Measurements from ENCODE around the gene IGF2BP3. TPM values are rescaled to one million over a fixed set of nuclear protein-coding genes. Genes with fewer than 3 reads are reported as not detected.
"Not testable (repeated sequence)": the region's sequence is repeated elsewhere in the genome, so short reads cannot be mapped to it uniquely, and the experiment has no call there.

IGF2BP3 gene
- total and polyA plus RNA-seq, 5 donors from 2014 or later, result 1.7 TPM; not detected in 4

- H3K9me3 Mint-ChIP-seq, result no peaks in the 10 kb centered on the region
- no peak overlapping the region for H3K27ac Mint-ChIP-seq
- Histone ChIP-seq H3K4me3 (ENCODE audit: low read depth, low read length) (no peak overlapping the region), H3K27ac (ENCODE audit: insufficient read depth, low read length, poor library complexity, severe bottlenecking) (no peak overlapping the region), H3K4me1 (ENCODE audit: control insufficient read depth, insufficient read depth, low read length, poor library complexity, severe bottlenecking) (no peaks in the 10 kb centered on the region), H3K9me3 (ENCODE audit: control insufficient read depth in 2 of 2, low read length in 2 of 2) (no peaks in the 10 kb centered on the region), H3K27me3 (ENCODE audit: control insufficient read depth, insufficient read depth, low read length) (peaks cover 2% of the 10 kb centered on the region), H3K36me3 (ENCODE audit: control insufficient read depth, insufficient read depth, low read length) (no peaks in the 10 kb centered on the region)
- ATAC-seq (ENCODE audit: low read depth in 2 of 2) (no peak), DNase-seq (peak in 1 of 3 donors; percentile 22)
- no peak overlapping the region for H3K4me3 Mint-ChIP-seq
- H3K36me3 Mint-ChIP-seq, result no peaks in the 10 kb centered on the region
- H3K4me1 Mint-ChIP-seq, result peaks cover 0 to 3% (median 1%) of the 10 kb centered on the region in 4 donors
- peaks cover 2% of the 10 kb centered on the region for H3K27me3 Mint-ChIP-seq
Observed at GRCh38 chr7:23418046-23418445, 52.2 kb downstream of the IGF2BP3 start.

DNA sequence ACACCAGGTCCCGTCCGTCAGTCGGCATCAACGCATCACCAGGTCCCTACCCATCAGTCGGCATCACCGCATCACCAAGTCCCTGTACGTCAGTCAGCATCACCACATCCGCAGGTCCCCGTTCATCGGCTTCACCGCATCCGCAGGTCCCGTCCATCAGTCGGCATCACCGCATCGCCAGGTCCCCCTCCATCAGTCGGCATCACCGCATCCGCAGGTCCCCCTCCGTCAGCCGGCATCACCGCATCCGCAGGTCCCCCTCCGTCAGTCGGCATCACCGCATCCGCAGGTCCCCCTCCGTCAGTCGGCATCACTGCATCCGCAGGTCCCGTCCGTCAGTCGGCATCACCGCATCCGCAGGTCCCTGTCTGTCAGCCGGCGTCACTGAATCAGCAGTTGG is 55.1 kb downstream of the IGF2BP3 start:
- Histone ChIP-seq H3K9me3 (ENCODE audit: control insufficient read depth in 2 of 2, low read length in 2 of 2) (no peaks in the 10 kb centered on the region), H3K27me3 (ENCODE audit: control insufficient read depth, insufficient read depth, low read length) (peaks cover 2% of the 10 kb centered on the region), H3K4me3 (ENCODE audit: low read depth, low read length) (no peak overlapping the region), H3K27ac (ENCODE audit: insufficient read depth, low read length, poor library complexity, severe bottlenecking) (no peak overlapping the region), H3K36me3 (ENCODE audit: control insufficient read depth, insufficient read depth, low read length) (no peaks in the 10 kb centered on the region), H3K4me1 (ENCODE audit: control insufficient read depth, insufficient read depth, low read length, poor library complexity, severe bottlenecking) (no peaks in the 10 kb centered on the region)
- peaks cover 0 to 2% (median 0%) of the 10 kb centered on the region in 4 donors for H3K4me1 Mint-ChIP-seq
- ATAC-seq (ENCODE audit: low read depth in 2 of 2) (no peak), DNase-seq (no peak)
- H3K9me3 Mint-ChIP-seq, result no peaks in the 10 kb centered on the region
- H3K27ac Mint-ChIP-seq, result no peak overlapping the region
- H3K27me3 Mint-ChIP-seq, result no peaks in the 10 kb centered on the region
- H3K4me3 Mint-ChIP-seq, result no peak overlapping the region
- H3K36me3 Mint-ChIP-seq, result no peaks in the 10 kb centered on the region

DNA sequence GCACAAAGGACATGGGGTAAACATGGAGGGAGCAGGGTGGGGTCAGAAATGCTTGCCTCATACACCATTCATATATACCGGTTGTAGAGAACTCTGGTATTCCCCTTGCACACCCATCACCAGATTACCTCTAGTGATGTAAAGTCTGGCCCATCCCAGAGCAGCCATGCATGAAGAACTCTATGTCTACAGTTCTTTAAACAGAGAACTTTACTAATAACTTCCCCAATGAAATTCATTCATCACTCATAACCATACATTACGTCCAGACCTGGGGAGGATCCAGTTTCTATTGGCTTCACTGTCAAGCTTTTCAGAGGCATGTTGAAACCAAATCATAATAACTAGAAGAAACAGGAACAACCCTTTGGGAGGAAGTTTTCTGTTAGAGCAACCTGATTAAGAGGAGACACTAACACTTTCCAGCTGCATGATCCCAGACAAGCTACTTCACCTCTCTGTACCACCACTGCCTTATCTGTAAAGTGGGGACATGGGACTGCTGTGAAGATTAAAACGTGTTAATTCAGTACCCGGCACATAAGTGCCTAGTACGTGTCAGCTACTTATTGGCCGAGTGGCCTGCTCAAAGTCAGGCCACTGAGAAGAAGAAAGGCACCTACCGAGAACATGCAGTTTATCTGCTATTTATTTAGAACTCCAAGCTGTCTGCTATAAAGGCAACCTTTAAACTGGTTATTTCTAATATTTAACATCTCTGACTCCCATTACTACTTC is 59.7 kb downstream of the IGF2BP3 start:
- Histone ChIP-seq H3K9me3 (ENCODE audit: control insufficient read depth in 2 of 2, low read length in 2 of 2) (no peaks in the 10 kb centered on the region), H3K4me1 (ENCODE audit: control insufficient read depth, insufficient read depth, low read length, poor library complexity, severe bottlenecking) (no peaks in the 10 kb centered on the region), H3K4me3 (ENCODE audit: low read depth, low read length) (no peak overlapping the region), H3K27me3 (ENCODE audit: control insufficient read depth, insufficient read depth, low read length) (peaks cover 2% of the 10 kb centered on the region), H3K36me3 (ENCODE audit: control insufficient read depth, insufficient read depth, low read length) (no peaks in the 10 kb centered on the region), H3K27ac (ENCODE audit: insufficient read depth, low read length, poor library complexity, severe bottlenecking) (no peak overlapping the region)
- DNase-seq (no peak), ATAC-seq (ENCODE audit: low read depth in 2 of 2) (peak in 1 of 2 donors; percentile 25)
- Mint-ChIP-seq H3K4me1 (peaks cover 0 to 2% (median 0%) of the 10 kb centered on the region in 4 donors), H3K9me3 (peaks cover 0 to 2% (median 0%) of the 10 kb centered on the region in 7 donors), H3K27ac (no peak overlapping the region), H3K27me3 (no peaks in the 10 kb centered on the region), H3K4me3 (no peak overlapping the region), H3K36me3 (no peaks in the 10 kb centered on the region)

DNA sequence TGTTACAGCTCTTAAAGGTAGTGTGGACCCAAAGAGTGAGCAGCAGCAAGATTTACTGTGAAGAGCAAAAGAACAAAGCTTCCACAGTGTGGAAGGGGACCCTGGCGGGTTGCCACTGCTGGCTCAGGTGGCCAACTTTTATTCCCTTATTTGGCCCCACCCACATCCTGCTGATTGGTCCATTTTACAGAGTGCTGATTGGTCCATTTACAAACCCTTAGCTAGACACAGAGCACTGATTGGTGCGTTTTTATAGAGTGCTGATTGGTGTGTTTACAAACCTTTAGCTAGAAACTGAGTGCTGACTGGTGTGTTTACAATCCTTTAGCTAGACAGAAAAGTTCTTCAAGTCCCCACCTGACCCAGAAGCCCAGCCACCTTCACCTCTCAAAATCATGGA is 63.7 kb downstream of the IGF2BP3 start:
- not testable (repeated sequence) for DNase-seq; H3K4me1 Mint-ChIP-seq; H3K36me3 Mint-ChIP-seq; H3K4me3 ChIP-seq (ENCODE audit: low read depth, low read length); H3K9me3 Mint-ChIP-seq; H3K27ac ChIP-seq (ENCODE audit: insufficient read depth, low read length, poor library complexity, severe bottlenecking); H3K4me3 Mint-ChIP-seq; H3K27me3 Mint-ChIP-seq; H3K27me3 ChIP-seq (ENCODE audit: control insufficient read depth, insufficient read depth, low read length); H3K9me3 ChIP-seq (ENCODE audit: control insufficient read depth in 2 of 2, low read length in 2 of 2); ATAC-seq (ENCODE audit: low read depth in 2 of 2); H3K4me1 ChIP-seq (ENCODE audit: control insufficient read depth, insufficient read depth, low read length, poor library complexity, severe bottlenecking); H3K36me3 ChIP-seq (ENCODE audit: control insufficient read depth, insufficient read depth, low read length); H3K27ac Mint-ChIP-seq

- no peak for ATAC-seq (ENCODE audit: low read depth in 2 of 2)
- no peaks in the 10 kb centered on the region for H3K4me1 ChIP-seq (ENCODE audit: control insufficient read depth, insufficient read depth, low read length, poor library complexity, severe bottlenecking)
- Mint-ChIP-seq H3K27me3 (no peaks in the 10 kb centered on the region), H3K9me3 (peaks cover 0 to 2% (median 0%) of the 10 kb centered on the region in 7 donors), H3K36me3 (no peaks in the 10 kb centered on the region), H3K27ac (no peak overlapping the region), H3K4me3 (no peak overlapping the region), H3K4me1 (peaks cover 0 to 3% (median 1%) of the 10 kb centered on the region in 4 donors)
- no peak for DNase-seq
- H3K27ac ChIP-seq (ENCODE audit: insufficient read depth, low read length, poor library complexity, severe bottlenecking), result no peak overlapping the region
- H3K36me3 ChIP-seq (ENCODE audit: control insufficient read depth, insufficient read depth, low read length), result no peaks in the 10 kb centered on the region
- no peaks in the 10 kb centered on the region for H3K27me3 ChIP-seq (ENCODE audit: control insufficient read depth, insufficient read depth, low read length)
- no peak overlapping the region for H3K4me3 ChIP-seq (ENCODE audit: low read depth, low read length)
- H3K9me3 ChIP-seq (ENCODE audit: control insufficient read depth in 2 of 2, low read length in 2 of 2), result no peaks in the 10 kb centered on the region
Observed at GRCh38 chr7:23405240-23405618, 65.1 kb downstream of the IGF2BP3 start.

- H3K36me3 ChIP-seq (ENCODE audit: control insufficient read depth, insufficient read depth, low read length), result no peaks in the 10 kb centered on the region
- Mint-ChIP-seq H3K36me3 (no peaks in the 10 kb centered on the region), H3K27me3 (no peaks in the 10 kb centered on the region), H3K4me1 (peaks cover 0 to 3% (median 1%) of the 10 kb centered on the region in 4 donors), H3K27ac (no peak overlapping the region), H3K4me3 (no peak overlapping the region), H3K9me3 (peaks cover 0 to 2% (median 0%) of the 10 kb centered on the region in 7 donors)
- no peak overlapping the region for H3K4me3 ChIP-seq (ENCODE audit: low read depth, low read length)
- no peaks in the 10 kb centered on the region for H3K4me1 ChIP-seq (ENCODE audit: control insufficient read depth, insufficient read depth, low read length, poor library complexity, severe bottlenecking)
- no peak for ATAC-seq (ENCODE audit: low read depth in 2 of 2)
- DNase-seq, result no peak
- H3K9me3 ChIP-seq (ENCODE audit: control insufficient read depth in 2 of 2, low read length in 2 of 2), result no peaks in the 10 kb centered on the region
- H3K27ac ChIP-seq (ENCODE audit: insufficient read depth, low read length, poor library complexity, severe bottlenecking), result no peak overlapping the region
- no peaks in the 10 kb centered on the region for H3K27me3 ChIP-seq (ENCODE audit: control insufficient read depth, insufficient read depth, low read length)
Observed at GRCh38 chr7:23404546-23405239, 65.6 kb downstream of the IGF2BP3 start.

DNA sequence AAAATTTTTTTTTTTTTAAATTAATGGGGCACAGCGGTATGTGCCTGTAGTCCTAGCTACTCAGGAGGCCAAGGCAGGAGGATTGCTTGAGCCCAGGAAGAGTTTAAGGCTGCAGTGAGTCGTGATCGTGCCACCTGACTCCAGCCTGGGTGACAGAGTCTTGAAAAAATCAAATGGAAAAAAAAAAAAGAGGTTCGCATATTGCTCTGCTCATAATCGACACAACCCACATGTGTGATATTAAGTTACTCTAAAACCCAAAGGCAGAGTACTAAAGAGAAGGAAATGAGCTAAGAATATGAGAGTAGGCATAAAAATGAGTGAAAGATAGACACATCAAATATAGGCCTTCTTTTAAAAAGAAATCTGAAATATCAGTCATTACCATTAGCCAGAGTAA is 66.3 kb downstream of the IGF2BP3 start:
- H3K27ac Mint-ChIP-seq, result no peak overlapping the region

DNA sequence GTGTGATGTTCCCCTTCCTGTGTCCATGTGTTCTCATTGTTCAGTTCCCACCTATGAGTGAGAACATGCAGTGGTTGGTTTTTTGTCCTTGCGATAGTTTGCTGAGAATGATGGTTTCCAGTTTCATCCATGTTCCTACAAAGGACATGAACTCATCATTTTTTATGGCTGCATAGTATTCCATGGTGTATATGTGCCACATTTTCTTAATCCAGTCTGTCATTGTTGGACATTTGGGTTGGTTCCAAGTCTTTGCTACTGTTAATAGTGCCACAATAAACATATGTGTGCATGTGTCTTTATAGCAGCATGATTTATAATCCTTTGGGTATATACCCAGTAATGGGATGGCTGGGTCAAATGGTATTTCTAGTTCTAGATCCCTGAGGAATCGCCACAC is 72.2 kb downstream of the IGF2BP3 start:
- H3K4me1 Mint-ChIP-seq, result not testable (repeated sequence)

More for the DNA sequence above, 66.3 kb downstream of the IGF2BP3 start:
- H3K36me3 Mint-ChIP-seq, result no peaks in the 10 kb centered on the region
- H3K4me1 Mint-ChIP-seq, result peaks cover 0 to 3% (median 1%) of the 10 kb centered on the region in 4 donors
- ATAC-seq (ENCODE audit: low read depth in 2 of 2), result no peak
- no peak overlapping the region for H3K4me3 ChIP-seq (ENCODE audit: low read depth, low read length)
- no peaks in the 10 kb centered on the region for H3K36me3 ChIP-seq (ENCODE audit: control insufficient read depth, insufficient read depth, low read length)
- no peaks in the 10 kb centered on the region for H3K9me3 ChIP-seq (ENCODE audit: control insufficient read depth in 2 of 2, low read length in 2 of 2)
- H3K4me1 ChIP-seq (ENCODE audit: control insufficient read depth, insufficient read depth, low read length, poor library complexity, severe bottlenecking), result no peaks in the 10 kb centered on the region
- no peak overlapping the region for H3K4me3 Mint-ChIP-seq
- DNase-seq, result no peak
- H3K27me3 Mint-ChIP-seq, result no peaks in the 10 kb centered on the region
- H3K9me3 Mint-ChIP-seq, result peaks cover 0 to 2% (median 0%) of the 10 kb centered on the region in 7 donors
- no peak overlapping the region for H3K27ac ChIP-seq (ENCODE audit: insufficient read depth, low read length, poor library complexity, severe bottlenecking)
- no peaks in the 10 kb centered on the region for H3K27me3 ChIP-seq (ENCODE audit: control insufficient read depth, insufficient read depth, low read length)

More for the DNA sequence above, 72.2 kb downstream of the IGF2BP3 start:
- not testable (repeated sequence) for H3K27me3 ChIP-seq (ENCODE audit: control insufficient read depth, insufficient read depth, low read length); H3K27me3 Mint-ChIP-seq; H3K4me1 ChIP-seq (ENCODE audit: control insufficient read depth, insufficient read depth, low read length, poor library complexity, severe bottlenecking); H3K9me3 Mint-ChIP-seq; ATAC-seq (ENCODE audit: low read depth in 2 of 2); H3K4me3 ChIP-seq (ENCODE audit: low read depth, low read length); H3K9me3 ChIP-seq (ENCODE audit: control insufficient read depth in 2 of 2, low read length in 2 of 2); H3K36me3 ChIP-seq (ENCODE audit: control insufficient read depth, insufficient read depth, low read length); H3K27ac Mint-ChIP-seq; H3K36me3 Mint-ChIP-seq; DNase-seq; H3K27ac ChIP-seq (ENCODE audit: insufficient read depth, low read length, poor library complexity, severe bottlenecking)
- peak overlapping the region in 1 of 4 donors; percentile 47 for H3K4me3 Mint-ChIP-seq
